Glomerular endothelial cell (primary cell): ENCODE results near the gene PFKFB3. TPM values are rescaled to one million over a fixed set of nuclear protein-coding genes. Genes with fewer than 3 reads are reported as not detected.

Experiments used
- DNase-seq: peaks from one replicate; pipeline ENCODE4 v3.0.0-alpha.2; 2011; ENCODE audit warnings: low read depth, low spot score; ENCODE audit errors: extremely low read depth
- total RNA-seq: library from RNA; depleted of rRNA; stranded (reverse); fragments of >200 nt; gene quantifications from 2 replicates; pipeline ENCODE4 v1.2.3, GENCODE V29; 2015

Gene PFKFB3
- total RNA-seq, 1 donor from 2014 or later = 49.9 TPM

GRCh38 chr10:6218692-6219493 lies 16.2 kb downstream of the PFKFB3 start:
- no peak for DNase-seq

GRCh38 chr10:6219494-6219836 lies 16.7 kb downstream of the PFKFB3 start:
- DNase-seq = no peak

GRCh38 chr10:6220418-6221191 lies 17.9 kb downstream of the PFKFB3 start:
- no peak for DNase-seq

- no peak for DNase-seq
These were observed 18.6 kb downstream of the PFKFB3 start for GRCh38 chr10:6221192-6221940.

GRCh38 chr10:6221971-6222751 lies 19.4 kb downstream of the PFKFB3 start:
- DNase-seq = no peak

- no peak for DNase-seq
These were observed 20.0 kb downstream of the PFKFB3 start for GRCh38 chr10:6222755-6223154.

- no peak for DNase-seq
These were observed 21.2 kb downstream of the PFKFB3 start for GRCh38 chr10:6223981-6224380.

- no peak for DNase-seq
These were observed 22.0 kb downstream of the PFKFB3 start for GRCh38 chr10:6224781-6225180.

GRCh38 chr10:6225263-6225814 lies 22.6 kb downstream of the PFKFB3 start:
- no peak for DNase-seq

- DNase-seq = no peak
These were observed 23.5 kb downstream of the PFKFB3 start for GRCh38 chr10:6226216-6226615.

- DNase-seq = no peak
These were observed 24.6 kb downstream of the PFKFB3 start for GRCh38 chr10:6227346-6227745.

- no peak for DNase-seq
These were observed 25.3 kb downstream of the PFKFB3 start for GRCh38 chr10:6228010-6228511.

- DNase-seq = no peak
These were observed 25.9 kb downstream of the PFKFB3 start for GRCh38 chr10:6228647-6229046.

GRCh38 chr10:6229290-6229689 lies 26.6 kb downstream of the PFKFB3 start:
- DNase-seq = no peak

- DNase-seq = no peak
These were observed 27.0 kb downstream of the PFKFB3 start for GRCh38 chr10:6229746-6230145.

- no peak for DNase-seq
These were observed 27.6 kb downstream of the PFKFB3 start for GRCh38 chr10:6230315-6230714.

- DNase-seq = no peak
These were observed 28.4 kb downstream of the PFKFB3 start for GRCh38 chr10:6231146-6231545.

- DNase-seq = no peak
These were observed 29.0 kb downstream of the PFKFB3 start for GRCh38 chr10:6231730-6232129.

GRCh38 chr10:6232225-6232807 lies 29.6 kb downstream of the PFKFB3 start:
- DNase-seq = no peak
